ENCODE results near the gene MTPN.

DNA sequence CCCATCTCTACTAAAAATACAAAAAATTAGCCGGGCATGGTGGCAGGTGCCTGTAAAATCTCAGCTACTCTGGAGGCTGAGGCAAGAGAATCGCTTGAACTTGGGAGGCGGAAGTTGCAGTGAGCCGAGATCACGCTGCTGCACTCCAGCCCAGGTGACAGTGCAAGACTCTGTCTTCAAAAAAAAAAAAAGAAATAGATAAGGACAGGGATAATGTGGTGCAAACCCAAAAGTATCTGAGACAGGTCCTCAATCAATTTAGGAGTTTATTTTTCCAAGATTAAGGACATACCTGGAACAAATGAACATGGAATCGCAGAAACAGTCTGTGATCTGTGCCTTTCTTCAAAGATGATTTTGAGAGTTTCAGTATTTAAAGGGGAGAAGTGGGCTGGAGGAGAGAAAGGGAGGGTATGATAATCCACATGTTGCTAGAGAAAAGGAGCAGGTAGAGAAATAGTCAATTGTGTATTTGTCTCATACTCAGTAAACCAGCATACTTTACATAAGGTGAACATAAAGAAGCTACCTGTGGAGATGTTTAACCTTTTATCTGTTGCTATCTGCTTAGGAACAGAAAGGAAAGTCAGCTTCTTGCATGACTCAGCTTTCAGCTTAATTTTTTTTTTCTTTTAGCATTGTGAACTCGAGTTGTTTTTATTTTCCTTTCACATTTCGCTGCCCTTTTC lies 4.9 kb upstream of the MTPN start:
- no peak for TF ChIP-seq POLR2A (IDR thresholded peaks at IDR 0.05)
- TF ChIP-seq, protein P1, sequence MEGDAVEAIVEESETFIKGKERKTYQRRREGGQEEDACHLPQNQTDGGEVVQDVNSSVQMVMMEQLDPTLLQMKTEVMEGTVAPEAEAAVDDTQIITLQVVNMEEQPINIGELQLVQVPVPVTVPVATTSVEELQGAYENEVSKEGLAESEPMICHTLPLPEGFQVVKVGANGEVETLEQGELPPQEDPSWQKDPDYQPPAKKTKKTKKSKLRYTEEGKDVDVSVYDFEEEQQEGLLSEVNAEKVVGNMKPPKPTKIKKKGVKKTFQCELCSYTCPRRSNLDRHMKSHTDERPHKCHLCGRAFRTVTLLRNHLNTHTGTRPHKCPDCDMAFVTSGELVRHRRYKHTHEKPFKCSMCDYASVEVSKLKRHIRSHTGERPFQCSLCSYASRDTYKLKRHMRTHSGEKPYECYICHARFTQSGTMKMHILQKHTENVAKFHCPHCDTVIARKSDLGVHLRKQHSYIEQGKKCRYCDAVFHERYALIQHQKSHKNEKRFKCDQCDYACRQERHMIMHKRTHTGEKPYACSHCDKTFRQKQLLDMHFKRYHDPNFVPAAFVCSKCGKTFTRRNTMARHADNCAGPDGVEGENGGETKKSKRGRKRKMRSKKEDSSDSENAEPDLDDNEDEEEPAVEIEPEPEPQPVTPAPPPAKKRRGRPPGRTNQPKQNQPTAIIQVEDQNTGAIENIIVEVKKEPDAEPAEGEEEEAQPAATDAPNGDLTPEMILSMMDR (IDR thresholded peaks at IDR 0.05), result no peak
